Testis (tissue), 2 donors: ENCODE results near the gene CMTM2.

Experiments used
- POLR2A ChIP-seq: fragments of 450-650 bp; IDR thresholded peaks from one replicate; pipeline ENCODE4 v1.6.1; 2017; ENCODE audit warnings: antibody characterized with exemption, mild to moderate bottlenecking, moderate library complexity
- TF ChIP-seq, protein P1 (sequence below), 3 experiments: fragments of 450-650 bp in 2 of 3; fragments of 200-600 bp in 1 of 3; sonication (generic) in 1 of 3; IDR thresholded peaks; one replicate each; pipeline ENCODE4 v1.5.1; 2016 to 2019; ENCODE audit warnings: antibody characterized with exemption in 3 of 3, mild to moderate bottlenecking in 2 of 3, moderate library complexity in 1 of 3

DNA sequence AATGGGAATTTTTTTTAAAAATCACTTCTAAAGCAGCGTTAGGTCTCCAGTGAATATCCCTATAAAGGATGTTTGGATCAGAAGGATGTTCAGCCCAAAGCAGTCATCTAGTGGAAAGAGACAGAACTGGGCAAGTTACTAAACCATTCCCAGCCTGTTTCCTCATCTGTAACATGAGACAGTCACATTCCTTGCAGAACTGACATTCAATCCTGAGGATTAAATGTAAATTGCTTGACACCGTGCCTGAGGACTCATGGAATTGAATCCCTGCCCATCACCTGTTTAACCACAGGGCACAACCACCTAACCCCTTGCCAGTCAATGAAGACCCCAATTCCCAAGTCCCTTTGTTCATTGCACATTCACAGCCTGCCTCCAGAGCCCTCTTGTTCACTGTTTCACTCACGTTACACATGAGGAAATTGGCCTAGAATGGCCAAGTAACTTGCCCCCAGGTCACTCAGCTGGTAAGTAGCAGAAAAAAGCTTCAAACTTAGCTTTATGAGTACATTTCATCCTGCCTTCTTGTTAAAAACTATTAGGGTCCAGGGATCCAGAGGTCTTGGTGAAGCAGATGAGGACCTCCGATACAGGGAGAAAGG is 1.4 kb downstream of the CMTM2 start:
- TF ChIP-seq, protein P1, sequence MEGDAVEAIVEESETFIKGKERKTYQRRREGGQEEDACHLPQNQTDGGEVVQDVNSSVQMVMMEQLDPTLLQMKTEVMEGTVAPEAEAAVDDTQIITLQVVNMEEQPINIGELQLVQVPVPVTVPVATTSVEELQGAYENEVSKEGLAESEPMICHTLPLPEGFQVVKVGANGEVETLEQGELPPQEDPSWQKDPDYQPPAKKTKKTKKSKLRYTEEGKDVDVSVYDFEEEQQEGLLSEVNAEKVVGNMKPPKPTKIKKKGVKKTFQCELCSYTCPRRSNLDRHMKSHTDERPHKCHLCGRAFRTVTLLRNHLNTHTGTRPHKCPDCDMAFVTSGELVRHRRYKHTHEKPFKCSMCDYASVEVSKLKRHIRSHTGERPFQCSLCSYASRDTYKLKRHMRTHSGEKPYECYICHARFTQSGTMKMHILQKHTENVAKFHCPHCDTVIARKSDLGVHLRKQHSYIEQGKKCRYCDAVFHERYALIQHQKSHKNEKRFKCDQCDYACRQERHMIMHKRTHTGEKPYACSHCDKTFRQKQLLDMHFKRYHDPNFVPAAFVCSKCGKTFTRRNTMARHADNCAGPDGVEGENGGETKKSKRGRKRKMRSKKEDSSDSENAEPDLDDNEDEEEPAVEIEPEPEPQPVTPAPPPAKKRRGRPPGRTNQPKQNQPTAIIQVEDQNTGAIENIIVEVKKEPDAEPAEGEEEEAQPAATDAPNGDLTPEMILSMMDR (IDR thresholded peaks at IDR 0.05): no peak
- no peak for TF ChIP-seq POLR2A
